Mesenchymal stem cell (in vitro differentiated cells and primary cell): ENCODE data around the gene INPP5A.

Source experiments
- DNase-seq: peaks from one replicate; pipeline ENCODE4 v3.0.0-alpha.2; 2013
- H2AFZ ChIP-seq: one replicate; pipeline ENCODE4 v1.6.1; 2013; ENCODE audit warnings: low read depth, mild to moderate bottlenecking, control low read depth, inconsistent platforms, low read length, moderate library complexity
- H2AK5ac ChIP-seq: 2 replicates; pipeline ENCODE4 v1.6.1; 2013; ENCODE audit warnings: low read length, moderate library complexity, mild to moderate bottlenecking, inconsistent platforms; ENCODE audit not compliant: severe bottlenecking
- H2BK120ac ChIP-seq: one replicate; pipeline ENCODE4 v1.6.1; 2013; ENCODE audit warnings: low read depth, mild to moderate bottlenecking, inconsistent platforms, low read length, moderate library complexity
- H2BK12ac ChIP-seq, 2 experiments: one replicate each; pipeline ENCODE4 v1.6.1; 2013; ENCODE audit warnings: inconsistent platforms in 2 of 2, low read length in 2 of 2, mild to moderate bottlenecking in 2 of 2, moderate library complexity in 2 of 2, control low read depth in 1 of 2
- H2BK15ac ChIP-seq: one replicate; pipeline ENCODE4 v1.6.1; 2013; ENCODE audit warnings: mild to moderate bottlenecking, low read depth, inconsistent platforms; ENCODE audit not compliant: poor library complexity, severe bottlenecking
- H2BK5ac ChIP-seq: 2 replicates; pipeline ENCODE4 v1.6.1; 2013; ENCODE audit warnings: low read depth, mild to moderate bottlenecking, low read length, control low read depth, inconsistent platforms; ENCODE audit not compliant: poor library complexity, severe bottlenecking
- H3K14ac ChIP-seq, 2 experiments: one replicate each; pipeline ENCODE4 v1.6.1; 2013; ENCODE audit warnings: inconsistent platforms in 2 of 2, low read length in 2 of 2, control low read depth in 1 of 2, mild to moderate bottlenecking in 1 of 2, moderate library complexity in 1 of 2
- H3K18ac ChIP-seq, 2 experiments: one replicate each; pipeline ENCODE4 v1.6.1; 2013; ENCODE audit warnings: inconsistent platforms in 2 of 2, low read length in 2 of 2, control low read depth in 1 of 2, low read depth in 1 of 2, mild to moderate bottlenecking in 1 of 2
- H3K23ac ChIP-seq, 2 experiments: one replicate each; pipeline ENCODE4 v1.6.1; 2013; ENCODE audit warnings: inconsistent platforms in 2 of 2, low read length in 2 of 2, mild to moderate bottlenecking in 2 of 2, moderate library complexity in 2 of 2, control low read depth in 1 of 2
- H3K27ac ChIP-seq: 2 replicates; pipeline ENCODE4 v1.5.1; 2013; ENCODE audit warnings: mild to moderate bottlenecking, moderate library complexity, low read length, control low read depth, inconsistent platforms; ENCODE audit not compliant: poor library complexity, severe bottlenecking
- H3K27me3 ChIP-seq, 2 experiments: 2 replicates each; pipeline versions ENCODE4 v1.6.1 to v1.7.0; 2013; ENCODE audit warnings: low read length in 2 of 2, mild to moderate bottlenecking in 2 of 2, moderate library complexity in 2 of 2, control low read depth in 1 of 2, inconsistent platforms in 1 of 2; ENCODE audit not compliant: control insufficient read depth in 1 of 2, insufficient read depth in 1 of 2
- H3K36me3 ChIP-seq, 2 experiments: 2 replicates each; pipeline versions ENCODE4 v1.6.1 to v1.7.0; 2013; ENCODE audit warnings: low read length in 2 of 2, control low read depth in 1 of 2, inconsistent platforms in 1 of 2, low read depth in 1 of 2, mild to moderate bottlenecking in 1 of 2; ENCODE audit not compliant: insufficient read depth in 2 of 2, control insufficient read depth in 1 of 2
- H3K4ac ChIP-seq, 2 experiments: one replicate each; pipeline ENCODE4 v1.6.1; 2013; ENCODE audit warnings: inconsistent platforms in 2 of 2, low read length in 2 of 2, mild to moderate bottlenecking in 2 of 2, moderate library complexity in 2 of 2, control low read depth in 1 of 2, low read depth in 1 of 2
- H3K4me1 ChIP-seq: 2 replicates; pipeline ENCODE4 v1.6.1; 2013; ENCODE audit warnings: low read depth, low read length, control low read depth; ENCODE audit not compliant: control insufficient read depth, insufficient read depth
- H3K4me2 ChIP-seq: 2 replicates; pipeline ENCODE4 v1.6.1; 2013; ENCODE audit warnings: low read length, mild to moderate bottlenecking, inconsistent platforms; ENCODE audit not compliant: poor library complexity, severe bottlenecking
- H3K4me3 ChIP-seq, 2 experiments: 2 replicates each; pipeline versions ENCODE4 v1.5.1 to v1.7.0; 2013; ENCODE audit warnings: low read length in 2 of 2, mild to moderate bottlenecking in 2 of 2, control low read depth in 1 of 2, low read depth in 1 of 2; ENCODE audit not compliant: insufficient read depth in 1 of 2
- H3K79me1 ChIP-seq: replicated peaks from 2 replicates; pipeline ENCODE4 v1.6.1; 2013; ENCODE audit warnings: mild to moderate bottlenecking, control low read depth, low read length, inconsistent platforms; ENCODE audit not compliant: poor library complexity, severe bottlenecking
- H3K9ac ChIP-seq: 2 replicates; pipeline ENCODE4 v1.7.0; 2013; ENCODE audit warnings: mild to moderate bottlenecking, low read length, moderate library complexity
- H3K9me3 ChIP-seq: 2 replicates; pipeline ENCODE4 v1.7.0; 2013; ENCODE audit warnings: mild to moderate bottlenecking, low read length; ENCODE audit not compliant: control insufficient read depth
- H4K8ac ChIP-seq: one replicate; pipeline ENCODE4 v1.6.1; 2013; ENCODE audit warnings: inconsistent platforms, mild to moderate bottlenecking, low read length, moderate library complexity
- H4K91ac ChIP-seq: one replicate; pipeline ENCODE4 v1.6.1; 2013; ENCODE audit warnings: mild to moderate bottlenecking, low read length, inconsistent platforms
- WGBS: methylation state at CpG from one replicate; pipeline ENCODE4 v1.1.7; 2013; ENCODE audit warnings: mixed read lengths; 5-methylcytosine and 5-hydroxymethylcytosine counted together

The INPP5A gene

DNA sequence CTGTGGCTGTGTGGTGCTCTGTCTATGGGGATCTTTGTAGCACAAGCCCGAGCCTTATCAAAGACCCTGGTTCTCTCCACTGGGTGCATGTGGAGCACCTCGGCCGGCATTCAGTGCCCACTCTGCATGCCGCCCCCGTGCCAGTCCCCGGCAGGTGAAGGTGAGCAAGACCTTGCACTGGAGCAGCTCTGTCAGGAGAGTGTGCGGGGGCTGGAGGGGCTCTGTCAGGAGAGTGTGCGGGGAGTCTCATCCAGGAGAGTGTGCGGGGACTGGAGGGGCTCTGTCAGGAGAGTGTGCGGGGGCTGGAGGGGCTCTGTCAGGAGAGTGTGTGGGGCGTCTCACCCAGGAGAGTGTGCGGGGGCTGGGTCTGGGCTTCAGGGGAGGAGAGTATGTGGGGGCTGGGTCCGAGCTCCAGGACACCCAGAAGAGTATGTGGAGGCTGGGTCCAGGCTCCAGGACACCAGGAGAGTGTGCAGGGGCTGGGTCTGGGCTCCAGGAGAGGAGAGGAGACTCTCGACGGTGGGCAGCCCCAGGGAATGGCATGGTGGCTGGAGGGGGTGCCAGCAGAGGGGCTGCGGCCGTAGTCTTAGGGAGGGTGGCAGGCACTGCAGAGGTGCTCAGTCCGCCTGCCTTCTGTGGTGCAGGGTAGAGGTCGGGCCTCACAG lies 40.8 kb downstream of the INPP5A start:
- WGBS = 86% methylated on average over 19 of the region's 19 CpGs
- Histone ChIP-seq H3K27ac (no peak overlapping the region), H3K4me2 (no peak overlapping the region), H3K18ac (no peak overlapping the region), H3K79me1 (peaks cover 46% of the 10 kb centered on the region), H3K4me1 (peaks cover 36% of the 10 kb centered on the region), H3K23ac (no peak overlapping the region), H2BK12ac (no peak overlapping the region), H3K14ac (no peak overlapping the region), H3K9me3 (no peaks in the 10 kb centered on the region), H2BK120ac (no peak overlapping the region), H2AK5ac (no peak overlapping the region), H2BK5ac (no peak overlapping the region), H3K36me3 (peaks cover 0 to 10% of the 10 kb centered on the region in 2 experiments), H3K4me3 (no peak overlapping the region), H4K91ac (no peak overlapping the region), H2BK15ac (peak overlapping the region; percentile 37), H4K8ac (no peak overlapping the region), H3K4ac (no peak overlapping the region), H3K9ac (no peak overlapping the region), H3K27me3 (peaks cover 0 to 5% of the 10 kb centered on the region in 2 experiments), H2AFZ (no peak overlapping the region)
- DNase-seq = no peak

DNA sequence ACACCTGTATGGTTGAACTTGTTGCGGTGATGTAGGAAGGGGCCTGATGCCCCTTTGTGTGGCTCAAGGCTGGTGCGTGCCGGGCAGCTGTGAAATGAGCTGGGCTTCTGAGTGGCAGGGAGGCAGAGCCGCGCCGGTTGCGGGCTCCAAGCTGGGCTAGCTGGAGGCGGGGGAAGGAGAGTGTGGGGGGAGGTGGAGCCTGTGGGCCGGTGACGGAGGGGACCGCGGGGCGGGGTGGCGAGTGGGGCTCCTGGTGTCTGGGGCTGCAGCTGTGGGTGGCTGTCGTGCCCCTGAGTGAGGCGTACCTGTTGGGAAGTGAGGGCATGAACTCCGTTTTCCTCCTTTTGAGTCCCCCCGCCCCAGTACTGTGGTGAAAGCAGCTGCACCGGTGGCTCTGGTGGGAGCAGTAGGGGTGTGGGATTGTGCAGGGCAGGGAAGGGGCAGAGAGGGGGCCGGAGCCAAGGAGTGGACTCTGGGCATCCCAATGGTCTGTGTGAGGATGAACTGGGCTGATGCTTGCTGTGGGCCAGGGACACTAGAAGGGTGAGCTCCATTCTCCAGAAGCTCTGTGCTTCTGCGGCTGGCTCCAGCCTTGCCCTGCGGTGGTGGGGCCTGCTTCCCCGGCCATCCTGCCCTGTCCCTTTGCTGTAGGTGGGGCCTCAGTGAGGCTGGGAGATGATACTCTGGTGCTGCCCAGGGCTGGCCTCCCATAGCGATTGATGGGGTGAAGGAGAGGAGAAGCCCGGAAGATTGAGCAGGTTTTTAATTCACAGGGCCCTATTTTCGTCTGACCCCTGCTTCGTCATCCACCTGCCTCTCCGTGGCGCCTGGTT lies 41.7 kb downstream of the INPP5A start:
- 74% methylated on average over 26 of the region's 29 CpGs for WGBS
- H3K4me1 ChIP-seq = peaks cover 36% of the 10 kb centered on the region
- no peak for DNase-seq
- H2BK5ac ChIP-seq = no peak overlapping the region
- no peak overlapping the region for H3K4me2 ChIP-seq
- H3K9ac ChIP-seq = no peak overlapping the region
- peak overlapping the region in 1 of 2 experiments; percentile 35 for H3K4ac ChIP-seq
- peaks cover 47% of the 10 kb centered on the region for H3K79me1 ChIP-seq
- H3K27me3 ChIP-seq = peaks cover 0 to 5% of the 10 kb centered on the region in 2 experiments
- no peak overlapping the region for H3K23ac ChIP-seq
- H3K18ac ChIP-seq = no peak overlapping the region
- no peak overlapping the region for H2BK120ac ChIP-seq
- H4K91ac ChIP-seq = no peak overlapping the region
- no peaks in the 10 kb centered on the region for H3K9me3 ChIP-seq
- no peak overlapping the region for H2AFZ ChIP-seq
- H3K27ac ChIP-seq = no peak overlapping the region
- H4K8ac ChIP-seq = no peak overlapping the region
- peak overlapping the region in 1 of 2 experiments; percentile 7 for H2BK12ac ChIP-seq
- no peak overlapping the region for H2AK5ac ChIP-seq
- H3K4me3 ChIP-seq = no peak overlapping the region
- no peak overlapping the region for H2BK15ac ChIP-seq
- H3K36me3 ChIP-seq = peaks cover 0 to 10% of the 10 kb centered on the region in 2 experiments
- peak overlapping the region in 1 of 2 experiments; percentile 19 for H3K14ac ChIP-seq

DNA sequence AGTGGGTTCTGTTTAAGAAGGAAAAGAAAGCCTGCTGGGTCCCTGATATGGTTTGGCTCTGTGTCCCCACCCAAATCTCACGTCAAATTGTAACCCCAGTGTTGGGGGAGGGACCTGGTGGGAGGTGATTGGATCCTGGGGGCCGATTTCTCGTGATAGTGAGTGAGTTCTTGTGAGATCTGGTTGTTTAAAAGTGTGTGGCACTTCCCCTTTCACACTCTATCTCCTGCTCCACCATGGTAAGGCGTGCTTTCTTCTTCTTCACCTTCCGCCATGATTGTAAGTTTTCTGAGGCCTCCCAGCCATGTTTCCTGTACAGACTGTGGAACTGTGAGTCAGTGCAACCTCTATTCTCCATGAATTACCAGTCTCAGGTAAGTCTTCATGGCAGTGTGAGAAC lies 42.6 kb downstream of the INPP5A start:
- no peak overlapping the region for H2AK5ac ChIP-seq
- DNase-seq = no peak

DNA sequence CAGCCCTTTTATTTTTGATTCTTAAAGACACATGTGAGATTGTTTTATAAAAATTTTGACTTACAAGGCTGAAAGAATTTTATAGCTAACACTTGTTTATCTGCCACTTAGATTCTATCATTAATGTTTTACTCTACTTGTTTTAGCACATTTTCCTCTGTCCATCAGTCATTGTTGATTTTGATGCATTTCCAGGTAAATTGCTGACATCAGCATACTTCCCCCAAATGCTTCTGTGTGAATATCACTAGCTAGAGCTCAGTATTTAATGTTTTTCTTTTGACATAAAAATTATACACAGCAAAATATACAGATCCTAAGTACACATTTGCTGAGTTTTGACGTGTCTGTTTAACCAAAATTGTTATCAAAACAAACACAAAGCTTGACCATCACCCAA lies 43.0 kb downstream of the INPP5A start:
- no peak overlapping the region for H2AFZ ChIP-seq
- H3K4ac ChIP-seq = no peak overlapping the region
- H3K36me3 ChIP-seq = peaks cover 0 to 10% of the 10 kb centered on the region in 2 experiments
- H3K9ac ChIP-seq = no peak overlapping the region
- H3K4me1 ChIP-seq = peaks cover 25% of the 10 kb centered on the region
- H3K23ac ChIP-seq = no peak overlapping the region
- peaks cover 0 to 5% of the 10 kb centered on the region in 2 experiments for H3K27me3 ChIP-seq
- no peak overlapping the region for H4K91ac ChIP-seq
- WGBS = 84% methylated on average over 1 of the region's 1 CpG
- H2BK12ac ChIP-seq = no peak overlapping the region
- H3K9me3 ChIP-seq = no peaks in the 10 kb centered on the region
- H2BK5ac ChIP-seq = no peak overlapping the region
- no peak overlapping the region for H3K18ac ChIP-seq
- peaks cover 50% of the 10 kb centered on the region for H3K79me1 ChIP-seq
- H2BK15ac ChIP-seq = no peak overlapping the region
- no peak for DNase-seq
- H3K4me3 ChIP-seq = no peak overlapping the region
- H4K8ac ChIP-seq = no peak overlapping the region
- H3K14ac ChIP-seq = no peak overlapping the region
- no peak overlapping the region for H3K27ac ChIP-seq
- no peak overlapping the region for H2AK5ac ChIP-seq
- H3K4me2 ChIP-seq = no peak overlapping the region
- H2BK120ac ChIP-seq = no peak overlapping the region

More for the DNA sequence above, 42.6 kb downstream of the INPP5A start:
- Histone ChIP-seq H3K27ac (no peak overlapping the region), H3K36me3 (peaks cover 0 to 10% of the 10 kb centered on the region in 2 experiments), H3K14ac (no peak overlapping the region), H2BK15ac (no peak overlapping the region), H3K4me3 (no peak overlapping the region), H2BK5ac (no peak overlapping the region), H3K9ac (no peak overlapping the region), H2AFZ (no peak overlapping the region), H3K4ac (no peak overlapping the region), H4K91ac (no peak overlapping the region), H3K18ac (no peak overlapping the region), H4K8ac (no peak overlapping the region), H2BK12ac (no peak overlapping the region), H3K4me2 (no peak overlapping the region), H2BK120ac (no peak overlapping the region), H3K27me3 (peaks cover 0 to 5% of the 10 kb centered on the region in 2 experiments), H3K4me1 (peaks cover 28% of the 10 kb centered on the region), H3K23ac (no peak overlapping the region), H3K79me1 (peaks cover 47% of the 10 kb centered on the region), H3K9me3 (no peaks in the 10 kb centered on the region)
- WGBS = 100% methylated on average over 3 of the region's 5 CpGs
